A673 (cell line): ENCODE data around the gene IQCH.

Experiments
- CTCF ChIP-seq: fragments of 300-800, 200-600 bp; sonication (generic); conservative IDR thresholded peaks from 2 replicates; pipeline ENCODE4 v1.5.1; 2017; ENCODE audit warnings: low read depth, mild to moderate bottlenecking, antibody characterized with exemption, low read length, moderate library complexity, mixed read lengths
- EZH2 ChIP-seq: fragments of 200-600 bp; sonication (generic); IDR thresholded peaks from 2 replicates; pipeline ENCODE4 v1.6.1; 2017; ENCODE audit warnings: borderline replicate concordance, low read depth, mild to moderate bottlenecking, mixed read lengths, antibody characterized with exemption, low read length; ENCODE audit not compliant: poor library complexity, severe bottlenecking

- TF ChIP-seq CTCF (no peak), EZH2 (no peak)
These were observed 65.4 kb downstream of the IQCH start for GRCh38 chr15:67319961-67320360.
